CD4-positive, alpha-beta T cell treated with Interleukin-6 at 100 ng/mL for 8 hours (primary cell): ENCODE results near the gene GALNT16.
"Not testable (repeated sequence)": the region's sequence is repeated elsewhere in the genome, so short reads cannot be mapped to it uniquely, and the experiment has no call there.

Source experiments
- DNase-seq: peaks from one replicate; pipeline ENCODE4 v3.0.0-alpha.2; 2020; ENCODE audit warnings: mixed read lengths, low spot score

GALNT16 gene

DNA sequence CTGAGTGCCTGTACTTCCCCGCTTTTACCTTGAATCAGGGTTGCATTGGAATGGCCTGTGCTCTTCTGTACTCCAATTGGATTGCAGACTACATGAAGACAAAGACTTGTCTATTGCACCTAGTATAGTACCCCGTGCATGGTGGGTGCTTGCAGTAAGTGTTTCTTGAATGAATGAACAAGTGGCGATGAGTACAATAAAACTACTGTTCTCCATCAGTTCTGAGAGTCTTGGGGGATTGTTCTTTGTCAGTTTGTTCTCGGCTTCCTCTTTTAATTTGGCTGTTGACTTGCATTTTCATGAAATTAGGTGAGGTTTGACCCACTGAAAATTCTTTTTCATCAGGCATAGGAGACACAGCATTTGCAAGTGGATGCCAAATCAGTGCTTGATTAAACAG is 104.0 kb downstream of the GALNT16 start:
- no peak for DNase-seq

DNA sequence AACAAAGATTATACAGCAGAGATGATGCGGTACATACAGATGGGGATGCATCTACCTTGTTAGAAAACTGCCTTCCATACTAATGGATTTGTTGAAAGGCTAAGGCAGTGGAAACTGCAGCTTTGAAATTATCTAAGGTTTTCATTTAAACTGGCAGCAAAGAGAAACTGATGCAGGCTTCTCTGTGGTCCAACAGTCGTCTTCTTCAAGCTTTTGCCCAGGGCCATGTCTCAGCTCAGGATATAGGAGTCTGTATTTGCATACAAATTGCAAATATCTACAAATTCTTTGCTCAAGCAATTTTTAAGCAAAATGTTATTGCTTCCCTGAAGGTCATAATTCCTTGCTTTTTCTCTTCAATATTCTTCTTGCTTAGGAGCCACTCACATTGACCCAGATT is 104.4 kb downstream of the GALNT16 start:
- DNase-seq: no peak

DNA sequence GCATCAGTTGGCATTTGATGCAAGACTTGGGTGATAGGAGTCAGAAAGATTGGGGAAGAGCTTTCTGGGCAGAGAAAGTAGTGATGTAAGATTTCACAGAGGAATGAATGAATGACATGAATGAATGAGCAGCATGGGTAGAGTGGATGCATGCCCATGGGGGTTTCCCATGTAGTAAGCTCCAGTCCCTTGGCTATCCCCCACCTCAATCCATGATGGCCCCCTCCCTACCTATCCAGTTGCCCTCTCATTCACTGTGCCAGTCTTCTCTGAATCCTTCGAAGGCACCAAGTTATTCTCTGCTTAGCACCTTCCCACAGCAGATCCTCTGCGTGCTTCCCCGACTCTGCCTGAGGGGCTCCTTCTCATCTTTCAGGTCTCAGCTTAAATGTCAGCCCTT is 106.1 kb downstream of the GALNT16 start:
- DNase-seq: no peak

- no peak for DNase-seq
These were observed 106.8 kb downstream of the GALNT16 start for GRCh38 chr14:69366761-69367160.

- no peak for DNase-seq
These were observed 108.4 kb downstream of the GALNT16 start for GRCh38 chr14:69368381-69368780.

GRCh38 chr14:69370061-69370460 is 110.1 kb downstream of the GALNT16 start:
- DNase-seq: no peak

DNA sequence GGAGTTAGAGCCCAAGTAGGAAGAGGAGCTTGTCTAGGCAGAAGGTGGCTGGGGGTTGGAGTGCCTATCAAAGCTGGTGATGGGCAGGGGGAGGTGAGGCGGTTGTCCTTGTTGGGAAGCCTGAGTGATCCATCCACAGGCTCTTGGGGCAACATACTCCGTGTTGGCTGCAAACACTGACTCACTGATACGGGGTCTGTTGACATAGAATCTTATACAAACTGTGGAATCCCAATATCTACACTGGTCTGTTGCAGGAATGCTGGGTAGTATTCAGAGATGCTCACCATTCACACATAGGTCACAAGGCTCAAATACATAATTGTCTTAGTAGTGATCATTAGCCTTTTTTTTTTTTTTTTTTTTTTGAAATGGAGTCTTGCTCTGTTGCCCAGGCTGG is 112.2 kb downstream of the GALNT16 start:
- no peak for DNase-seq

DNA sequence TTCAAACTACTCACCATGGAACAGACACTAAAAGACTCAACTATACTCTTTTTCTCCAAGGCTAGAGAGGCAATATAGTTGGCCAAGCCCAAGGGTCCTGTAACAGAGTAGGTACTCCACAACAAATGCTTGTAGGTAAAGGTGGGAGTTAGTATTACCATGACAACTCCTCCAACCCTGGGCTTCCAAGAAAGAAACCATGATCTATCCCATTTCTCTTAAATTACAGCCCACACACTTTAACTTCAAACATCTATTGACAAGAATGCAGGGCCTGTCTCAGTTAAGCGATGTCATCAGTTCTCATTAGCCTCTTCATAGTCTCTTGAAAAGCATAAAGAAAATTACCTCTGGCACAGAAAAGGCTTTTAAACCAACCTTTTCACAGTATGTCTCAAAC is 113.1 kb downstream of the GALNT16 start:
- DNase-seq: no peak

- no peak for DNase-seq
These were observed 114.3 kb downstream of the GALNT16 start for GRCh38 chr14:69374235-69374634.

DNA sequence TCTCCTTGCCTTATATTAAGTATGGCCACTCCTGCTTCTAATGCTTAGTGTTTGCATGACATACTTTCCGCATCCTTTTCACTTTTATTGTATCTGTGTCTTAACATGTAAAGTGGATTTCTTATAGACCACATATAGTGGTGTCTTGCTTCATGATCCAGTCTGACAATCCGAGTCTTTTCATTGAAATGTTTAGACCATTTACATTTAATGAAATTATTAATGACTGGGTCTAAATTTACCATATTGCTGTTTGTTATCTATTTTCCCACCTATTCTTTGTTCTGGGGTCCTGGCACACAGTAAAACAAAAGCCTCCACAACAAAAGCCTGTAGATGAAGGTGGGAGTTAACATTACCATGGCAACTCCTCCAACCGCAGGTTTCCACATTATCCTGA is 115.2 kb downstream of the GALNT16 start:
- DNase-seq: no peak

GRCh38 chr14:69375722-69376121 is 115.8 kb downstream of the GALNT16 start:
- no peak for DNase-seq

- no peak for DNase-seq
These were observed 116.5 kb downstream of the GALNT16 start for GRCh38 chr14:69376439-69376838.

GRCh38 chr14:69378274-69378673 is 118.3 kb downstream of the GALNT16 start:
- DNase-seq: no peak

GRCh38 chr14:69387311-69387710 is 127.4 kb downstream of the GALNT16 start:
- no peak for DNase-seq

DNA sequence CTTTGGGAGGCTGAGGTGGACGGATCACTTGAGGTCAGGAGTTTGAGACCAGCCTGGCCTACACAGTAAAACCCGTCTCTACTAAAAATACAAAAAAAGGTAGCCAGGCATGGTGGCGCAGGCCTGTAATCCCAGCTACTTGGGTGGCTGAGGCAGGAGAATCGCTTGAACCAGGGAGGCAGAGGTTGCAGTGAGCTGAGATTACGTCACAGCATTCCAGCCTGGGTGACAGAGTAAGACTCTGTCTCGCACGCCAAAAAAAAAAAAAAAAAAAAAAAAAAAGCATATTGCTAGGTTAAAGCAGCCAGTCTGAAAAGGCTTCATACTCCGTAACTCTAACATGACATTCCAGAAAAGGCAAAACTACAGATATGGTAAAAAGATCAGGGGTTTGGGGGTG is 131.4 kb downstream of the GALNT16 start:
- DNase-seq: not testable (repeated sequence)

DNA sequence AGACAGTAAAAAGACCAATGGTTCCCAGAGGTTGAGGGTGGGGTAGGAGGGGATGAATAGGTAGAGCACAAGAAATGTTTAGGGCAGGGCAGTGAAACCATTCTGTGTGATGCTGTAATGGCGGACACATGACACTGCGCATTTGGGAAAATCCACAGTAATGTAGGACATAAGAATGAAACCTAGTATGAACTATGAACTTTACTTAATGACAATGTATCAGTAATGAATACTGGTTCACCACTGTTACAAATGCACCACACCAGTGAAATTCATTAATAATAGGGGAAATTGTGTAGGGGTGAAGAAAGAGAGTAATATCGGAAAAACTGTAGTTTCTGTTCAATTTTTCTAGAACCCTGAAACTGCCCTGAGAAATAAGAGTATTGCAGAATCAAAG is 132.5 kb downstream of the GALNT16 start:
- no peak for DNase-seq

GRCh38 chr14:69395929-69396328 is 136.0 kb downstream of the GALNT16 start:
- DNase-seq: no peak

- peak; percentile 94 for DNase-seq
These were observed 138.3 kb downstream of the GALNT16 start, which contains the start of the genes ERH and SLC39A9 for GRCh38 chr14:69398053-69398817. TSS of gene ERH (minus strand) at chr14:69398299. CDS start at chr14:69398233, 66 bp downstream. TSS of gene SLC39A9 (plus strand) at chr14:69398692. CDS start at chr14:69399370, 678 bp downstream.

GRCh38 chr14:69398818-69399210 is 138.9 kb downstream of the GALNT16 start:
- no peak for DNase-seq

- DNase-seq: no peak
These were observed 139.8 kb downstream of the GALNT16 start for GRCh38 chr14:69399750-69400149.

- no peak for DNase-seq
These were observed 140.2 kb downstream of the GALNT16 start for GRCh38 chr14:69400154-69400553.

DNA sequence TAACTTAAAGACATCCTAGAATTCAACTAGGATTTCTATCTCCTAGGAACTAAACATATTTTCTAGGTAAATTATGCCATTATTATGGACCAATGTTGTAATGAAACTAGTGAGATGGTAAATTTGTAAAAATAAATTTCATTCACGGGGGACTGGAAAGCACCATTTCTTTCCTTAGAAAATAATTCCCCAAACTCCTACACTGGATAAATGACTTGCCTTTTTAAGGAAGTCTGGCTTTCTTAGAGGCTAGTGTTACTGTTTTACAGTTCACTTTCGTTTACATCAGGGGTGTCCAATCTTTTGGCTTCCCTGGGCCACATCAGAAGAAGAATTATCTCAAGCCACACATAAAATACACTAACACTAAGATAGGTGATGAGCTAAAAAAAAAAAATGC is 141.9 kb downstream of the GALNT16 start:
- no peak for DNase-seq

DNA sequence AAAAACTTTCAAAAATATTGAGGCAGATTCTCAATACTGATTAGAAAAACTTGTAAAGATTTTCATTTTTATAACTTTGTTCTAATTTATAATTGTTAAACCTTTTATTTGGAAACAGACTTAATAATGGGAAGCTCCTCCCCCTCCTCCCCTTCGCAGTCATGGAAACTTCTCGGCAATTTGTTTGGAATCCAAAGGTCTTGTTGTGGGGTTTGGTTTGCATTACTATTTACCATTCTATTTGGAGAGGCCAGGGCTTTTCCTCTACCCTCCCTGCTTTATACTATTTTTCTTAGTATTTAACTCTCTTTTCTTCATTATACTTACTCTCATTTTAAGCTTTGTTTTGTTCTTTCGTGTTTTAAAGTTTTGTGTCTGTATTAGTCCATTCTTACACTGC is 144.5 kb downstream of the GALNT16 start:
- DNase-seq: no peak

DNA sequence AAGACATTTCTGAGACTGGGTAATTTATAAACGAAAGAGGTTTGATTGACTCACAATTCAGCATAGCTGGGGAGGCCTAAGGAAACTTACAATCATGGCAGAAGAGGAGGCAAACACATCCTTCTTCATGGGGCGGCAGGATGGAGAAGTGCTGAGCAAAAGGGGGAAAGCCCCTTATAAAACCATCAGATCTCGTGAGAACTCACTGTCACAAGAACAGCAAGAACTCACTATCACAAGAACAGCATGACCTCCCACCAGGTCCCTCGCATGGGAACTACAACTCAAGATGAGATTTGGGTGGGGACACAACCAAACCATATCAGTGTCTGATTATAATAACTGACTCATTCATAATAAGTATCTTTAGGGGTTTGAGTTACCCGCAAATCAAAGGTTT is 144.9 kb downstream of the GALNT16 start:
- DNase-seq: no peak
